VCaP (cell line): Measurements from ENCODE around the gene SLC7A8.
"Not testable (repeated sequence)": the region's sequence is repeated elsewhere in the genome, so short reads cannot be mapped to it uniquely, and the experiment has no call there.

Source experiments
- H3K27ac ChIP-seq: fragments of 450-650 bp; 2 replicates; pipeline ENCODE4 v1.5.1; 2017
- TF ChIP-seq, protein P1 (sequence below): fragments of 450-650 bp; conservative IDR thresholded peaks from 2 replicates; pipeline ENCODE4 v1.5.1; 2017; ENCODE audit warnings: mild to moderate bottlenecking, moderate library complexity

Gene SLC7A8

DNA sequence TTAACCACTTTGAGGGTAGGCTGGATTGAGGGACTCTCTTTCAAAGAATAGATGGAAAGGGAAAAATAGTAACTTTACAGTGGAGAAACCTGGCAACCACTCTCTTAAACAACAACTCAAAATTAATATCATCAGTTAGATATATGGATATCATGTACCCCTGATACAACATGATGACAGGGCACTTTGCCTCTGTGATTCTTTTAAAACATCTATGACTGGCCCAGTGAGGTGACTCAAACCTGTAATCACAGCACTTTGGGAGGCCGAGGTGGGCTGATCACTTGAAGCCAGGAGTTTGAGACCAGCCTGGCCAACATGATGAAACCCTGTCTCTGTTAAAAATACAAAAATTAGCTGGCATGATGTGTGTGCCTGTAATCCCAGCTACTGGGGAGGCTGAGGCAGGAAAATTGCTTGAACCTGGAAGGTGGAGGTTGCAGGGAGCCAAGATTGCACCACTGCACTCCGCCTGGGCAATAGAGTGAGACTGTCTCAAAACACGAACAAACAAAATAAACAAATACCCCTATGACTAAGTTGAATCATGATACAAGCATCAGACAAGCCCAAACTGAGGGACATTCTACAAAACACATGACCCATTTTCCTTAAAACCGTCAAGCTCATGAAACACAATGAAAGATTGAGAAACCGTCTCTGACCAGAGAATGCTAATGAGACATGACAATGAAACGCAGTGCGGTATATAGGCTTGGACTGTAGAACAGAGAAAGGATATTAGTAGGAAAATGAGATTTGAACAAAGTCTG is 26.4 kb upstream of the SLC7A8 start:
- TF ChIP-seq, protein P1, sequence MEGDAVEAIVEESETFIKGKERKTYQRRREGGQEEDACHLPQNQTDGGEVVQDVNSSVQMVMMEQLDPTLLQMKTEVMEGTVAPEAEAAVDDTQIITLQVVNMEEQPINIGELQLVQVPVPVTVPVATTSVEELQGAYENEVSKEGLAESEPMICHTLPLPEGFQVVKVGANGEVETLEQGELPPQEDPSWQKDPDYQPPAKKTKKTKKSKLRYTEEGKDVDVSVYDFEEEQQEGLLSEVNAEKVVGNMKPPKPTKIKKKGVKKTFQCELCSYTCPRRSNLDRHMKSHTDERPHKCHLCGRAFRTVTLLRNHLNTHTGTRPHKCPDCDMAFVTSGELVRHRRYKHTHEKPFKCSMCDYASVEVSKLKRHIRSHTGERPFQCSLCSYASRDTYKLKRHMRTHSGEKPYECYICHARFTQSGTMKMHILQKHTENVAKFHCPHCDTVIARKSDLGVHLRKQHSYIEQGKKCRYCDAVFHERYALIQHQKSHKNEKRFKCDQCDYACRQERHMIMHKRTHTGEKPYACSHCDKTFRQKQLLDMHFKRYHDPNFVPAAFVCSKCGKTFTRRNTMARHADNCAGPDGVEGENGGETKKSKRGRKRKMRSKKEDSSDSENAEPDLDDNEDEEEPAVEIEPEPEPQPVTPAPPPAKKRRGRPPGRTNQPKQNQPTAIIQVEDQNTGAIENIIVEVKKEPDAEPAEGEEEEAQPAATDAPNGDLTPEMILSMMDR: no peak
- H3K27ac ChIP-seq: no peak overlapping the region

DNA sequence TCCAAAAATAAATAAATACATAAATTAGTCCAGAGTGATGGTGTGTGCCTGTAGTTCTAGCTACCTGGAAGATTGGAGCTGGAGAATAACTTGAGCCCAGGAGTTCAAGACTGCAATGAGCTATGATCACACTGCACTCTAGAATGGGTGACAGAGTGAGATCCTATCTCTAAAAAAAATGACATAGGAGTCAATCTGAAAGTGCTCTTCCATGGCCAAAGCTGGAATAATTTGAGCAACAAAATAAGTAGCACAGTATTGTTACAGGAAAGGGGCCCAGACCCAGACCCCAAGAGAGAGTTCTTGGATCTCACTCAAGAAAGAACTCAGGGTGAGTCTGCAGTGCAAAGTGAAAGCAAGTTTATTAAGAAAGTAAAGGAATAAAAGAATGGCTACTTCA is 24.9 kb upstream of the SLC7A8 start:
- no peak overlapping the region for H3K27ac ChIP-seq
- TF ChIP-seq, protein P1: no peak

DNA sequence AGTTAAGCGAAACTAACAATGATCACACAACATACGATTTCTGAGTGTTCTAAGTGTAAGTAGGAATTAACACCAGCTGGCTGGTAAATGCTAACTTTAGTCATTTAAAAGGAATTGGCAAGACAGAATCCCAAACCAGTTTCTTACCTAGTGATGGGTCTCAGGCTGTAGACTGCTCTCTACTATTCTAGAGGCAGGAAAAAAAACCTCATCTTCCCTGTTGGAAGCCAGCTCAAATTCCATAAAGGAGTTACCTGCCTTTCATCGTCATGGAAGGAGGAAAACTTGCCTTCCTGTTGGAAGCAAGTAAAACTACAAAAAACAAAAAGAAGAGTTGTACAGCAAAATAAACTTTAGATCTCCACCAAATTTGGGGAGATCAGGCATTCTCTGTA is 23.7 kb upstream of the SLC7A8 start:
- H3K27ac ChIP-seq: no peak overlapping the region
- TF ChIP-seq, protein P1: no peak

DNA sequence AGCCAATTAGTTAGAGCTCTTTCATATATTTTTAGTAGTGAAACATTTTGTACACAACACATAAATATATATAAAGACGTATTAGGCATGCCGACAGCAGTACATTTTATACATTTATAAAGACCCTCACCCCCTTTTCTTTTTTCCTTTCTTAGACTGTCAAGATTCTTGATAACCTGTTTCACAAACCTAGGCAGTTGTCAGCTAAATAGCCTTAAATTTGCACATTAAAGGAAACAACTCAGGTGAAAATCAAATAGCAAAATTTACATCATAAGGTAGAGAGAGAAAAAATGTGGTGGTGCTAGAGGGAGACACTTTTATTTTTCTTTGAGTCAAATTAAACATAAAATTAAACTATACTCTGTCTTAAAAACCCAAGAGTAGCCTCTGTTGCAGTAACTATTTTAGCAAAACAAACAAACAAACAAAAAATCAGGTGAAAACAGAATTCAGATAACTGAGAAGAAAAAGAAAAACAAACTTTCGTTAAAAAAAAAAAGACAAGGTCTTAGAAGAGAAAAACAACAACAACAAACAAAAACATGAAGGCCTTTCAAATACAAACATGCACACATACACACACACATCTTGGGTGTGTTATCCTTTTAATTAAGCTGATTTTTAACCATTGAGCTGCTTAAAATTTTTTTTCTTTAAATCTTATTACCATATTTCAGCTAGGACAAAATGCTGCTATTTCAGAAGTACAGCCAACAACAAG is 23.1 kb upstream of the SLC7A8 start:
- H3K27ac ChIP-seq: no peak overlapping the region
- TF ChIP-seq, protein P1: no peak

DNA sequence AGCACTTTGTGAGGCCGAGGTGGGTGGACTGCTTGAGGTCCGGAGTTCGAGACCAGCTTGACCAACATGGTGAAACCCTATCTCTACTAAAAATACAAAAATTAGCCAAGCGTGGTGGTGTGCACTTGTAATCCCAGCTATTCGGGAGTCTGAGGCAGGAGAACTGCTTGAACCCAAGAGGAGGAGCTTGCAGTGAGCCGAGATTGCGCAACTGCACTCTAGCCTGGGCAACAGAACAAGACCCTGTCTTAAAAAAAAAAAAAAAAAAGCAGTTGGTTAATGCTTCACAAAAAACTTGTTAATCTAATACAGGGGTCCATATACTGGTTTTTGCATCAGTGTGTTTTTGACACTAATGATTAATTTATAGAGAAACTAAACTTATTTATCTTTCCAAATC is 18.5 kb upstream of the SLC7A8 start:
- TF ChIP-seq, protein P1: no peak
- no peak overlapping the region for H3K27ac ChIP-seq

DNA sequence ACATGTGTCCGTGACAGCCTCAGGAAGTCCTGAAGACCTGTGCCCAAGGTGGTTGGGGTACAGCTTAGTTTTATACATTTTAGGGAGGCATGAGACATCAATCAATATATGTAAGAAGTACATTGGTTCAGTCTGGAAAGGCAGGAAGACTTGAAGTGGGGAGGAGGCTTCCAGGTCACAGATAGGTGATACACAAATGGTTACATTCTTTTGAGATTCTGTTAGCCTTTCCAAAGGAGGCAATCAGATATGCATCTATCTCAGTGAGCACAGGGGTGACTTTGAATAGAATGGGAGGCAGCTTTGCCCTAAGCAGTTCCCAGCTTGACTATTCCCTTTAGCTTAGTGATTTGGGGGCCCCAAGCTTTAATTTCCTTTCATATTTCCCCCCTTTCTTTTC is 15.7 kb upstream of the SLC7A8 start:
- H3K27ac ChIP-seq: not testable (repeated sequence)

DNA sequence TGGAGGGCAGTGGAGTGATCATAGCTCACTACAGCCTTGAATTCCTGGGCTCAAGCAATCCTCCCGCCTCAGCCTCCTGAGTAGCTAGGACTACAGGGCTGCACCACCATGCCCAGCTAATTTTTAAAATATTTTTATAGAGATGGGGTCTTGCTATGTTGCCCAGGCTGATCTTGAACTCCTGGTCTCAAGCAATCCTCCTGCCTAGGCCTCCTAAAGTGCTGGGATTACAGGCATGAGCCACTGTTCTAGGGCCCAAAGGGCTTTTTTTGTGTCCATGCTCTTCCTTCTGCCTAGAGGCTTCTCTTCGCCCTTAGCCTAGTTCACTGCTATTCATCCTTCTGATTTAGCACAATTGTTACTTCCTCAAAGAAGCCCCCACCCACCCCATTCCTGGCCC is 13.0 kb upstream of the SLC7A8 start:
- not testable (repeated sequence) for H3K27ac ChIP-seq

DNA sequence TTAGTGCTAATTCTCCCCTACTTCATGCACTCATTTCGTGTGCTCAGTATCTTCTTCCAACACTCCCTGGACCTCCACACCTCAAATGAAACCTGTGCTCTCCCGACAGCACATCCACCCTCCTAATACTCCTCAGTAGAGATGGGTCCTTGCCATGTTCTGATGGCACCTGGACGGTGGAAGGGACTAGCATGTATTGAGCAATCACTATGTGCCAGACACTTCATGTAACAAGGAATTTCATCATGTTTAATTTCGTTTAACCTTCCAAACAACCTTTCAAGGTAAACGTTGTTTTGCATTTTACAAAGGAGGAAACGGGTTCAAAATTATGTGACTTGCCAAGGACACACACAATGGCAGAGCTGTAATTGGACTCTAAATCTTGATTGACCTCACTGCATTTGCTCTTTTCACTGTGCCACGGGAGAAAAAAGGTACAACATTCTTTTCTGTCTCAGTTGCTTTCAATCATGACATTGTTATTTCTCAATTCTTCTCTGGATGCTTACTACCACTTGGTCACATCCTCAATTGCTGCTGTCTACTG is 12.2 kb upstream of the SLC7A8 start:
- TF ChIP-seq, protein P1: no peak
- no peak overlapping the region for H3K27ac ChIP-seq
